RKO (cell line): ENCODE results near the gene FOXA3.
A peak's percentile ranks its signal among the peaks of the same experiment; 100 is the strongest.
"Not testable (repeated sequence)": the region's sequence is repeated elsewhere in the genome, so short reads cannot be mapped to it uniquely, and the experiment has no call there.

Experiments used
- DNase-seq: peaks from one replicate; pipeline ENCODE4 v3.0.0-alpha.2; 2016; ENCODE audit warnings: low spot score

Gene FOXA3

GRCh38 chr19:45828523-45828922, 35.6 kb upstream of the FOXA3 start:
- no peak for DNase-seq

GRCh38 chr19:45828945-45829344, 35.2 kb upstream of the FOXA3 start:
- no peak for DNase-seq

GRCh38 chr19:45834970-45835369, 29.2 kb upstream of the FOXA3 start:
- DNase-seq: no peak

- no peak for DNase-seq
These were observed 21.9 kb upstream of the FOXA3 start for GRCh38 chr19:45842198-45842597.

- DNase-seq: no peak
These were observed 16.5 kb upstream of the FOXA3 start for GRCh38 chr19:45847663-45848062.

- DNase-seq: peak; percentile 40
These were observed 15.2 kb upstream of the FOXA3 start for GRCh38 chr19:45848922-45849321.

GRCh38 chr19:45852145-45852750, 11.9 kb upstream of the FOXA3 start:
- no peak for DNase-seq

GRCh38 chr19:45852983-45853382, 11.1 kb upstream of the FOXA3 start:
- no peak for DNase-seq

- DNase-seq: no peak
These were observed 9.9 kb upstream of the FOXA3 start for GRCh38 chr19:45854167-45854778.

- no peak for DNase-seq
These were observed 3.5 kb upstream of the FOXA3 start for GRCh38 chr19:45860359-45861259.

GRCh38 chr19:45862271-45862563, 1.9 kb upstream of the FOXA3 start:
- no peak for DNase-seq

GRCh38 chr19:45862564-45863334, 1.4 kb upstream of the FOXA3 start, which contains the start of gene SYMPK:
SYMPK (minus strand) TSS chr19:45863147; CDS start chr19:45854495, 8,652 bp downstream.
- DNase-seq: peak; percentile 98

GRCh38 chr19:45863335-45863839, 739 bp upstream of the FOXA3 start:
- no peak for DNase-seq

GRCh38 chr19:45864629-45865082, 530 bp downstream of the FOXA3 start:
- DNase-seq: no peak

GRCh38 chr19:45865269-45865948, 1.3 kb downstream of the FOXA3 start:
- no peak for DNase-seq

- no peak for DNase-seq
These were observed 2.5 kb downstream of the FOXA3 start for GRCh38 chr19:45866400-45867176.

GRCh38 chr19:45867241-45867640, 3.1 kb downstream of the FOXA3 start:
- DNase-seq: not testable (repeated sequence)

- no peak for DNase-seq
These were observed 6.7 kb downstream of the FOXA3 start for GRCh38 chr19:45870798-45871197.

- DNase-seq: no peak
These were observed 8.2 kb downstream of the FOXA3 start for GRCh38 chr19:45872095-45872919.
